HG03060 (cell line): ENCODE measurements around the gene PAQR4.
"Not testable (repeated sequence)": the region's sequence is repeated elsewhere in the genome, so short reads cannot be mapped to it uniquely, and the experiment has no call there.

ENCODE experiments used
- ATAC-seq: cut with Tn5 transposase; IDR thresholded peaks from one replicate; pipeline ENCODE4 v1.9.1; 2021; ENCODE audit warnings: low read depth, moderate number of reproducible peaks; ENCODE audit not compliant: unreplicated experiment

The PAQR4 gene

DNA sequence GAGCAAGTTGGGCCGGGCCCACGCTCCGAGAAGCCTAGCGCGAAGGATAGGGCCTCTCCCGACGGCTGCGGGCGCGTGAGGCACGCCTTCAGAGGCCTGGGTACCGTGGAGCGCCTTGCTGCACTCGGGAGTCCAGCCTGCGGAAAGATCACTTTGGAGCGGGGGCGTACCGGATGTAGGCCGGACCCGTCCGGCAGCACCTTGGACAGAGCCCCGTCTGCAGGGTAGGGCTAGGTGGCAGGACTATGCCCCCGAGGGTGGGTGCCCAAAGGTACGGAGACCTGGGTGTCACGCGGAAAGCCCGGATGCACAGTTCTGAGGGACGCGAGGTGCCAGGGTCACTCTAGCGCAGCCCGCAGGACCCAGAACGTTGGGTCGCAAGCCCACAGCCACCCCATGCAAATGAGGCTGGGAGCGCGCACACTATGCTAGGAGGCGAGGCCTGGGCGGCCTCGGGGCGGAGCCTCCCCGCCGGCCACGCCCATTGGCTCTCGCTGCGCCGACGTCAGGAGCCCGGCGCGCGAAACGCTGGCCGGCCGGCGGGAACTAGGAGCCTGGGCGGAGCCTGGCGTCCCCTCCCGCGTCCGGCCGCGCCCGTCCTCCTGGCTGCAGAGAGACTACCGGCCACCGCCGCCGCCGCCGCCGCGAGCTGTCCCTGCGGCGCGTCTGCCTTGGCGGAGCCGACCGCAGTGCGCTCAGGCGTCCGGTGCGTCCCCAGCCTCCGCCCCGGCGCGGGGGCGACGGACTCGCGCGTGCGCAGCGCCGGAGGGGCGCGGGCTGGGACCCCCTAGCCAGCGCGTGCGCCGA is at the start of gene PAQR4:
TSS of gene PAQR4 (plus strand) at position 611 of the 807 bp plus-strand sequence. CDS start 327 bp downstream, outside the sequence.
- ATAC-seq = no peak

DNA sequence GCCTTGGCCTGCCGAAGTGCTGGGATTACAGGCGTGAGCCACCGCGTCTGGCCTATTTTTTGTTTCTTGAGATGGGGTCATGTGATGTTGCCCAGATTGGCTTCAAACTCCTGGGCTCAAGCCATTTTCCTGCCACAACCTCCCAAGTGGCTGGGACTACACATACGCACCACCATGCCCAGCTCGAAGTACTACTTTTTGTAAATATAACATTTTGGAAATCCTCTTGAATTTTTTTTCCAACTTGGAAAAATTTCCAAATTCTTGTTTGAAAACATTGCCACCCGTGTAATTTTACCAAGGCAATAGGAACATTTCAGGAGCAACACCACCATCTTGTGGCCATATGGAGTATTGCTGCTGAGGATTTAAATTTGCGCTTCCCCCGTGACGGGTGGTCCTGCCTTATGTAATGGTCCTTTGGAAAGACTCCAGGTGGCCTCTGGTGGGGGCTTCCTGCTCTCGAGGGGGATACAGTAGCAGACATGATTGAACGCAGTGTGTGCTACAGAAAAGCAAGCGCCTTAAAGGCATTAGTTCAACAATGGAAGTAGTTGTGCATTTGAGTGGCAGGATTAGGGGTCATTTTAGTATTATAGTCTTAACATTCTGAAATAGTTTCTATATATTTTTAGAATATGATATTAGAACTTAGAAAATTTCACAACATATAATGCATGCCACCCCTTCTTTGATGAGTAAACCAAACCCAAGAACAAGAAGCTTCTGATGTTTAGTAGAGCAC is 49.5 kb upstream of the PAQR4 start:
- ATAC-seq = no peak

DNA sequence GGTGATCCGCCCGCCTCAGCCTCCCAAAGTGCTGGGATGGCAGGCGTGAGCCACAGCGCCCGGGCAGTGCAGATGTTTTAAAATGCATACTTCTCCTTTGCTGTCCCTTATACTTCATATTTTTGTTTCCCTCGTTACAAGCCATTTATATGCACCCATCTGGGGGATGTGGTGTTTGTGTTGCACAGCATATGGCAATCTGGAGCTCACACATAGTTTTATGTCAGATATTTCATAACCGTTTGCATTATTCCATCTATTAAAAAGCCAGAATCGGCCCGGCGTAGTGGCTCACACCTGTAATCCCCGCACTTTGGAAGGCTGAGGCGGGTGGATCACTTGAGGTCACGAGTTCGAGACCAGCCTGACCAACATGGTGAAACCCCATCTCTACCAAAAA is 45.7 kb upstream of the PAQR4 start:
- ATAC-seq = no peak

DNA sequence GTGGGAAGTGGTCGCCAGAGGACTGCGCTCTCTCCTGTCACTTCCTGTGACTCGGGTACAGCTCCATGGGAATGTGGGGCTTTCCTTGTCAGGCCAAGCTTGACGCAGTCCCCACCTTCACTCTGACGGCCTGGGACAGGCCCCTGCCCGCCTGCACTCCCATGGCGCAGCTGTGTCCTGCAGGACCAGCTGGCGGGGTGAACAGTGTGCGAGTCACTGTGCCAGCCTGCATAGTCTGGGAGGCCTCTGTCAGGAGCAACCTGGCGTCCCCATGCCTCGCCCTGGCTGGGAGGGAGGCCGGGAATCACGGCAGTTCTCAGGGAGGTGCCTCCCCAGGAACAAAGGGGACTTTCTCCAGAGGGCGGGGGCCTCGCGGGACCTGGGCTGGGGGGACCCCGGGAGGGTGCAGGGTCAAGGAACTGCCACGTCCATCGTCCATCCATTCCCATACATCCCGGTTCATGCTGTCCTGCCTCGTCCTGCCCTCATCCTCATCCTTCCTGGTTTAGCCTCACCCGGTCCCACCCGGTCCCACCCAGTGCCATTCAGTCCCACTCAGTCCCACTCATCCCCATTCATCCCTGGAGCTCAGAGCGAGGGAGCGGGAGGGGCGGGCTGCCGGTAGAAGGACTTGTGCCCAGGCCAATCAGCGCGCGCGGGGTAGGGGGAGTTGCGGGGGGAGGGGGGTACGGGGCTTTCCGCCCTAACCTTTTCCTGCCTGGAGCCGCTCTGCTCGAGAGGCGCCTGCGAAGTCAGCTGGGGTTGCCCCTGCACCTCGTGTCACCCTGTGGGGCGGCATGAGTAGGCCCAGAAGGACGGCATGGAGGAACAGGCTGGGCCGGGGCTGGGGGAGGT is 44.0 kb upstream of the PAQR4 start:
- no peak for ATAC-seq

DNA sequence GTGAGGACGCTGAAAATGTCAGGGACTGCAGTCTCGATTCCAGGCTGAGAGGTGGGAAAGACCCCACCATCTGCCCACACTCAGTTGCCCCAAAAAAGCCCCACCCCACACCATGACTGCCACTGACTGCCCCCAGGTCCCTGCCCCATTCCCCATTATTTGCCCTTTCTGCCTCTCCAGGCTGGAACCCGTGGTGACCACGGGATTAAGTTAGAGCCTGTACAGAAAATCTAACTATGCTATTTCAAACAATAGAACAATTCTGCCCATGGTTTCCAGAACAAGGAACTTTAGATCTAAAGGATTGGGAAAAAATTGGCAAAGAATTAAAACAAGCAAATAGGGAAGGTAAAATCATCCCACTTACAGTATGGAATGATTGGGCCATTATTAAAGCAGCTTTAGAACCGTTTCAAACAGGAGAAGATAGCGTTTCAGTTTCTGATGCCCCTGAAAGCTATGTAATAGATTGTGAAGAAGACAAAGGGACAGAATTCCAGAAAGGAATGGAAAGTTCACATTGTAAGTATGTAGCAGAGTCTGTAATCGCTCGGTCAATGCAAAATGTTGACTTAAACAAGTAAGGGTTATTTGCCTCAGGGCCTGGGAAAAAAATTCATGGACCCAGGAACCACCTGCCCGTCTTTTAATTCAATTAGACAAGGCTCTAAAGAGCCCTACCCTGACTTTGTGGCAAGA is 43.0 kb upstream of the PAQR4 start:
- ATAC-seq = no peak

DNA sequence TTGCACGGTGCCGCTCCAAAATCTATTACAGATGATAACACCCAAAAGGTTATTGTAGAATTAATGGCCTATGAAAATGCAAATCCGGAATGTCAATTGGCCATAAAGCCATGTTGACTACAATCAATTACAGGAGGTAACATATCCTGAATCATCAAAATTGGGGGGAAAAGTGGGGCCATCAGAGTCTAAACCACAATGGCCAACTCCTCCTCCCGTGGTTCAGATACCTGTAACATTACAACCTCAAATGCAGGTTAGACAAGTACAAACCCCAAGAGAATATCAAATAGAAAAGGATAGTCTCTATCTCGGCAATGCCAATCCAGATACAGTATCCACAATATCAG is 42.5 kb upstream of the PAQR4 start:
- ATAC-seq = no peak

DNA sequence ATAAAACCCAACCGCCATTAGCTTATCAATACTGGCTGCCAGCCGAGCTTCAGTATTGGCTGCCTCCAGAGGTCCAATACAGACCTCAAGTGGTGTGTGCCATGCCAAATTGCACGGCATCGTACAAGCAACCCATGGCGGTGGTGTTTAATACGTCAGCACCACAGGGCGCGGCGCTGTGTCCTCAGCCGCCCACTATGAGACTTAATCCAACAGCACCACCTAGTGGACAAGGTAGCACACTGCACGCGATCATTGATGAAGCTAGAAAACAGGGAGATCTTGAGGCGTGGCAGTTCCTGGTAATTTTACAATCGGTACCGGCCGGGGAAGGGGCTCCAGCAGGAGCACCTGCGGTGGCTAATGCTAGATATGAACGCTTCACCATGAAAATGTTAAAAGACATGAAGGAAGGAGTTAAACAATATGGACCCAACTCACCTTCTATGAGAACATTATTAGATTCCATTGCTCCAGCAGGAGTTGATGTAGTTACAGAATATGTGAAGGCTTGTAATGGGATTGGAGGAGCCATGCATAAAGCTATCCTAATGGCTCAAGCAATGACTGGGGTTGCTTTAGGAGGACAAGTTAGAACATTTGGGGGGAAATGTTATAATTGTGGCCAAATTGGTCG is 42.0 kb upstream of the PAQR4 start:
- no peak for ATAC-seq

DNA sequence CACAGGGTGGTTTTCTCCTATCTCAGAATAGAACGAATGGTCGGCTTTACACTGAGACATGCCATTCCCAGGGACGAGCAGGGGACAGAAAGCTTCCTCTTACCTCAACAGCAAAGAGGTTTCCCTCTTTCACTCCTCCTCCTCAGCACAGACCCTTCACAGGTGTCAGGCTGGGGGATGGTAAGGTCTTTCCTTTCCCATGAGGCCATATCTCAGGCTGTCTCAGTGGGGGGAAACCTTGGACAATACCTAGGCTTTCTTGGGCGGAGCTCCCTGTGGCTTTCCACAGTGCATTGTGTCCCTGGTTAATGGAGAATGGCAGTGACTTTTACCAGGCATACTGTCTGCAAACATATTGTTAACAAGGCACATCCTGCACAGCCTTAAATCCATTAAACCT is 41.0 kb upstream of the PAQR4 start:
- ATAC-seq = not testable (repeated sequence)

DNA sequence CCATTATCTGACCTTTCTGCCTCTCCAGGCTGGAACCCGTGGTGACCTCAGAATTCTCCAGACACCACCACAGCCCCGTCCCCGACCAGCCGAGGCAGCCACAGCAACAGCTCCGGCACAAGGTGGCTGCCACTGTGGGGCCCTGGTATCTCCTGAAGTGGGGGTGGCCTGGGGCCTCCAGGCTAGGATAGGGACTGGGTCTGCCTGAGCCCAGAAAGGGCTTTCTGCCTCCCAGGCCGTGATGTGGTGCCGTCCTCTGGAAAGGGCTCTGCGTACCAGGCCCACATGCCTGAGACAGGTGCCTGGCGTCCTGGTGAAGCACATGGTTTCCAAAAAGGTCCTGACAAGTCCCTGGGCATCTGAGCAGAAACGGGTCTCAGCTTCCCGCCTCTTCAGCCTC is 40.4 kb upstream of the PAQR4 start:
- ATAC-seq = no peak

DNA sequence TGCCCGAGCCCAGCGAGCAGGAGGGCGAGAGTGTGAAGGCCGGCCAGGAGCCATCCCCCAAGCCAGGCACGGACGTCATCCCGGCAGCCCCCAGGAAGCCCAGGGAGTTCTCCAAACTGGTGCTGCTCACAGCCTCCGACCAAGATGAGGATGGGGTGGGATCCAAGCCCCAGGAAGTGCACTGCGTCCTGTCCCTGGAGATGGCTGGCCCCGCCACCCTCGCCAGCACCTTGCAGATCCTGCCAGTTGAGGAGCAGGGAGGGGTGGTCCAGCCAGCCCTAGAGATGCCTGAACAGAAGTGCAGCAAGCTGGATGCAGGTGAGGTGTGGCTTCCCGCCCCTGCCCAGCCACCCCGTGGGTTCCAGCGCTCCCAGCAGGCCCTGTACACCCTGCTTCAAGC is 39.5 kb upstream of the PAQR4 start:
- ATAC-seq = no peak

DNA sequence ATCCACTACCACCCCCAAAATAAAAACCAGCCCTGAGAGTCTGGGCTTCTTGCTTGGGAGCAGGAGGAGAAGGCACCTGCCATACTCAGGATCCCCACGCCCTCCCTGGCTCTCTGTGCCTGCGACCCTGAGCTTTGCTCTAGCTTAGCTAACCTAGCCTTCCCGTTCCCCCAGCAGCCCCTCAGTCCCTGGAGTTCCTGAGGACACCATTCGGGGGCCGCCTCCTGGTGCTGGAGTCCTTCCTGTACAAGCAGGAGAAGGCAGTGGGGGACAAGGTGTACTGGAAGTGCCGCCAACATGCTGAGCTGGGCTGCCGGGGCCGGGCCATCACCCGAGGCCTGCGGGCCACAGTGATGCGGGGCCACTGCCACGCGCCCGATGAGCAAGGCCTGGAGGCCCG is 38.9 kb upstream of the PAQR4 start:
- ATAC-seq = no peak

DNA sequence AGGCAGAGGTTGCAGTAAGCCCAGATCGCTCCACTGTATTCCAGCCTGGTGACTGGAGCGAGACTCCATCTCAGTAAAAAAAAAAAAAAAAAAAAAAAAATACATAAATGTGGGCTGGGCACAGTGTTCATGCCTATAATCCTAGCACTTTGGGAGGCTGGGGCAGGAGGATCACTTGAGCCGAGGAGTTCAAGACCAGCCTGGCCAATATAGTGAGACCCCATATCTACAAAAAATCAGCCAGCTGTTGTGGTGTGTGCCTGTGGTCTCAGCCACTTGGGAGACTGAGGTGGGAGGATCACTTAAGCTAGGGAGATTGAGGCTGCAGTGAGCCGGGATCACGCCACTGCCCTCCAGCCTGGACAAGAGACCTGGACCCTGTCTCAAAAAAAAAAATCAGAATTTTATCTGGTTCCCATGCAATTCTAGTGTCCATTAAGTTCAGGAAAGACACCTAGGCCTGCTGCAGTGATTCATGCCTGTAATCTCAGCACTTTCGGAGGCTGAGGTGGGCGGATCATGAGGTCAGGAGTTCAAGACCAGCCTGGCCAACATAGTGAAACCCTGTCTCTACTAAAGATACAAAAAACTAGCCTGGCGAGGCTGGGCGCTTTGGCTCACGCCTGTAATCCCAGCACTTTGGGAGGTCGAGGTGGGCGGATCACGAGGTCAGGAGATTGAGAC is 37.8 kb upstream of the PAQR4 start:
- ATAC-seq = not testable (repeated sequence)

DNA sequence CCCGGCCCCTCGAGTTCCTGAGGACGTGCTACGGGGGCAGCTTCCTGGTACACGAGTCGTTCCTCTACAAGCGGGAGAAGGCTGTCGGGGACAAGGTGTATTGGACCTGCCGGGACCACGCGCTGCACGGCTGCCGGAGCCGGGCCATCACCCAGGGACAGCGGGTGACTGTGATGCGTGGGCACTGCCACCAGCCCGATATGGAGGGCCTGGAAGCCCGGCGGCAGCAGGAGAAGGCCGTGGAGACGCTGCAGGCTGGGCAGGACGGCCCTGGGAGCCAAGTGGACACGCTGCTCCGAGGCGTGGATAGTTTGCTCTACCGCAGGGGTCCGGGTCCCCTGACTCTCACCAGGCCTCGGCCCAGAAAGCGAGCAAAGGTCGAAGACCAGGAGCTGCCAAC is 36.0 kb upstream of the PAQR4 start:
- ATAC-seq = no peak

DNA sequence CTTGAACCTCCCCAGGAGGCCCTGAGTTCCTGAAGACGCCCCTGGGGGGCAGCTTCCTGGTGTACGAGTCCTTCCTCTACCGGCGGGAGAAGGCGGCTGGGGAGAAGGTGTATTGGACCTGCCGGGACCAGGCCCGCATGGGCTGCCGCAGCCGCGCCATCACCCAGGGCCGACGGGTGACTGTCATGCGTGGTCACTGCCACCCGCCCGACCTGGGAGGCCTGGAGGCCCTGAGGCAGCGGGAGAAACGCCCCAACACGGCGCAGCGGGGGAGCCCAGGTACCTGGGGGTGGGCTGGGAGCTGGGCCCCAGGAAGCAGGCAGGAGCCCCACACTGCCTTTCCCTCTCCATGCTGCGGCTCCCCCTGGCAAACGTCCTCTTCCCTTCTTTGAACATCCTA is 35.4 kb upstream of the PAQR4 start:
- ATAC-seq = no peak

DNA sequence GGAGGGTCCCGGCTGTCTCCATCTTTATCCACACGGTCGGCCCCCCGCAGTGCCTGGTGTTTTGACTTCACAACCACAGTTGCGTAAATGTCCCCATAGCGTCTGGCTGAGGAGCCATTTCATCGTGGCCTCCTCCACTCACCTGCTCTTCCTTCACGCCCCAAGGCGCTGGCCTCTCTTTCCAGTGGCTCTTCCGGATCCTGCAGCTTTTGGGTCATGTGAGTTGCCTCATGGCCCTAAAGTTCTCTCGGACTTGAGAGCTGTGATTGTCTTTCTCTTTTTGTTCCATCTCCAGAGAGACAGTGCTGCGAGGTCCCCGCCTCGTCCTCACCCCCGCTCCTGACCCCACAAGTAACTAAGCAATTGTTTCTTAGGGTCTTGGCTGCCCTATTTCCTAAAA is 34.7 kb upstream of the PAQR4 start:
- no peak for ATAC-seq

DNA sequence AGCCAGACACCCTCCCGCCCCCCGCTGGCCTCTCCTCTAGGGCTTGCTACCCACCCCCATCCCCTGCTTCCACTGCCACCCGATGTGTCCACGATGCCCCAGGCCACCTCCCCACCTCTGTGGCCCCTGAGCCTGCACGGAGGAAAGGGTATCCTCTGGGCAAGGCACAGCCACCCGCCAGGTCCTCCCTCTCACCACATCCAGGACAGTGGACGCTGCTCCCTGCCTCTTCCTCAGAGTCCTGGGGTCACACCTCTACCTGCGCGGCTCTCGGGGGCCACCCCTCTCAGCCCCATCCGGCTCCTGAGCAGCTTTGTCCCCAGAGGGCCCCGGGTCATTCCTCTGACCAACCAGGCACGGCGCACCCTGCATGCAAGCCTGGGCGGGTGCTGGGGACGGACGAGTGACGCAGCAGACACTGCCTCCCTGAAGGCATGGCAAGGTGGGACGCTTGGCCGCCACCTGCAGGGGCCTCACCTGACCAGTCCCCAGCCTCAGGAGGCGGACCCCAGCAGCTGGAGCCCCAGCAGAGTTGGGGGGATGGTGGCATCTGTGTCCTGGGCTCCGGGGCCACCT is 32.6 kb upstream of the PAQR4 start:
- ATAC-seq = no peak

DNA sequence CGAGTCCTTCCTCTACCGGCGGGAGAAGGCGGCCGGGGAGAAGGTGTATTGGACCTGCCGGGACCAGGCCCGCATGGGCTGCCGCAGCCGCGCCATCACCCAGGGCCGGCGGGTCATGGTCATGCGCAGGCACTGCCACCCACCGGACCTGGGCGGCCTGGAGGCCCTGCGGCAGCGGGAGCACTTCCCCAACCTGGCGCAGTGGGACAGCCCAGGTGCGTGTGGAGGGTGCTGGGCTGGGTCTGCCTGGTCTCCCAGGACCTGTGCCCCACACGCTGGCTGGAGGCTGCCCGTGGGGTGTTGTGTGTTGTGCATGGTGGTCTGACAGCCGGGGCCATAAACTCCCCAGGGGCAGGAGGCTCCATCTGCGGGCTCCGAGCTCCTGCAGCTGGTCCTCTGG is 32.0 kb upstream of the PAQR4 start:
- ATAC-seq = no peak

DNA sequence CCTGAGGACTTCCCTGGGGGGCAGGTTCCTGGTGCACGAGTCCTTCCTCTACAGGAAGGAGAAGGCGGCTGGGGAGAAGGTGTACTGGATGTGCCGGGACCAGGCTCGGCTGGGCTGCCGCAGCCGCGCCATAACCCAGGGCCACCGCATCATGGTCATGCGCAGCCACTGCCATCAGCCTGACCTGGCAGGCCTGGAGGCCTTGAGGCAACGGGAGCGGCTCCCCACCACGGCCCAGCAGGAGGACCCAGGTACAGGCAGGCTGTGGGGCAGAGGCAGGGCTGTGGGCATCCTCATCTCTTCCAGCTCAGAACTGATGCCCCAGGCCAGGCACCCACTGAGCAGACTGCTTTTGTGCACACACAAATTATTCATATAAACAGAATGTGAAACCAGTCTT is 30.9 kb upstream of the PAQR4 start:
- ATAC-seq = no peak

DNA sequence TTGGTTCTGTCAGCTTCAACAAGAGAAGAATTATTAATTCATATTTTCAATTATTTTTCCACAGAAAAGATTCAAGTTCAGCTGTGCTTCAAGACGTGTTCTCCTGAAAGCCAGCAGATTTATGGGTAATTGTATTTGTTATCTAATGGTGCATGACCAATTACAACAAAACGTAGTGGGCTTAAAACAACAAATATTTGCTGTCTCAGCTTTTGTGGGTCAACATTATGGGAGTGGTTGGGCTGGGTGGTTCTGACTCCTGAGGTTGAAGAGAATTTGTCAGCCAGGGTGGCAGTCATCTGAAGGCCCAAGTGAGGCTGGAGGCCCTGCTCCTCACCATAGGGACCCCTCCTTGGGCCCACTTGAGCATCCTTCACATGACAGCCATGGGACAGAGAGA is 29.2 kb upstream of the PAQR4 start:
- ATAC-seq = no peak
